ENCODE measurements around the gene PTGES3.

DNA sequence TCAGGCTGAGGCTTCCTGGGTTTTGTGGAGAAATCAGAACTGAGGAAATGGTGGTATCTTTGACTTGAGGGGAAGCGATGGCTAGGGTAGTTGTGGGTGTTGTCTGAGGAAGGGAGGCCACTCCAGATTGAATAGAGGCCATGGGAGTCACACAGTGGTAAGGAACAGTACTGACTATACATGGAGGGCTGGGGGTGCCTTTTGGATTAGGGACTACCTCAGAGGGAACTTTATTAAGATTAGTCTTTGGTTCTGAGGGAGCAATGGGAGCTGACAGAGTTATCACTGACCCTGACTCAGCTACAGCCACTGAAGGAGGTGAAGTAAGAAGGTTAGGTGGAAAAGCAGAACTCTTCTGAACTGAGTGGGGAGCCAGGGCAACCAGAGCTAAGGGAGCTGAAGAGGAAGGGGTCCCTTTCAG, 32.7 kb upstream of the PTGES3 start:
- TF ChIP-seq, protein P1, sequence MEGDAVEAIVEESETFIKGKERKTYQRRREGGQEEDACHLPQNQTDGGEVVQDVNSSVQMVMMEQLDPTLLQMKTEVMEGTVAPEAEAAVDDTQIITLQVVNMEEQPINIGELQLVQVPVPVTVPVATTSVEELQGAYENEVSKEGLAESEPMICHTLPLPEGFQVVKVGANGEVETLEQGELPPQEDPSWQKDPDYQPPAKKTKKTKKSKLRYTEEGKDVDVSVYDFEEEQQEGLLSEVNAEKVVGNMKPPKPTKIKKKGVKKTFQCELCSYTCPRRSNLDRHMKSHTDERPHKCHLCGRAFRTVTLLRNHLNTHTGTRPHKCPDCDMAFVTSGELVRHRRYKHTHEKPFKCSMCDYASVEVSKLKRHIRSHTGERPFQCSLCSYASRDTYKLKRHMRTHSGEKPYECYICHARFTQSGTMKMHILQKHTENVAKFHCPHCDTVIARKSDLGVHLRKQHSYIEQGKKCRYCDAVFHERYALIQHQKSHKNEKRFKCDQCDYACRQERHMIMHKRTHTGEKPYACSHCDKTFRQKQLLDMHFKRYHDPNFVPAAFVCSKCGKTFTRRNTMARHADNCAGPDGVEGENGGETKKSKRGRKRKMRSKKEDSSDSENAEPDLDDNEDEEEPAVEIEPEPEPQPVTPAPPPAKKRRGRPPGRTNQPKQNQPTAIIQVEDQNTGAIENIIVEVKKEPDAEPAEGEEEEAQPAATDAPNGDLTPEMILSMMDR (IDR thresholded peaks at IDR 0.05) = no peak
- no peak for TF ChIP-seq POLR2A (IDR thresholded peaks at IDR 0.05)
- TF ChIP-seq POLR2AphosphoS5 (IDR thresholded peaks at IDR 0.05) = no peak
- no peak for TF ChIP-seq EP300 (IDR thresholded peaks at IDR 0.05)
